HG03432 (cell line): ENCODE measurements around the gene RPLP1.

Experiments used
- ATAC-seq: cut with Tn5 transposase; IDR thresholded peaks from one replicate; pipeline ENCODE4 v1.9.1; 2021; ENCODE audit warnings: mild to moderate bottlenecking, moderate library complexity; ENCODE audit not compliant: unreplicated experiment

Gene RPLP1

DNA sequence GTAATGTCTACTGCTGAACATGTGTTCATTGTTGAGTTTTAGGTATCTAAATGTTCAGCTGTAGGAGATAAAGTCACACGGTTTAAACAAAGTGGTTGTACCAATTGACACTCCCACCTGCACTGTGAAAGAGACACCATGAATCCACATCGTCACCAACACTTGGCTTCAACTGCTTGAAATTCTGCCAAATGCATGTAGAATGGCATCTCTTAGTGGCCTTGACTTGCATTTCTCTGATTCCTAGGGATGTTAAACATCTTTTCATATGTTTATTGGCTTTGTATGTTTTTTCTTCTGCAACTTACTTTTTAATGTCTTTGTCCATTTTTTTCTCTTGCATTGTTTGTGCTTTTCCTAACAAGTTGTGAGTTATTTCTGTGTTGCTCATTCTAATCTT is 43.4 kb downstream of the RPLP1 start:
- no peak for ATAC-seq

DNA sequence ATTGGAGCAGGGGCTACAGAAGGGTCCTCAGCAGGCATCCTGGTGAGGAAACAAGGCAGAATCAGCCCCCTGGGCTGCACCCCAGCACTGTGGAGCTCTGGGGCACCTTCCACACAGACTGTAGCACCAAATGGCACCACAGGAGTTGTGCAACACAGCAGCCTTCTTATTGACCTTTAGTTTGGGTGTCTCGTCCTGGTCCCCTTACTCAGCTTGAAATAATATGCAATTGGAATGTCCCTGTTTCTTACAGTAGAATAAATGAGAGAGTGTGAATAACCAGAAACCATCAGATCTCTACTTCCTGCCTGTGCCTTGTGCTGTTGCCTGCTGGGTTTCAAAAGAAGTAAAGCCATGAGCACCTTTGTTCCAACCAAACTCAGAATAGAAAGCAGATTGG is 44.5 kb downstream of the RPLP1 start:
- ATAC-seq = no peak

DNA sequence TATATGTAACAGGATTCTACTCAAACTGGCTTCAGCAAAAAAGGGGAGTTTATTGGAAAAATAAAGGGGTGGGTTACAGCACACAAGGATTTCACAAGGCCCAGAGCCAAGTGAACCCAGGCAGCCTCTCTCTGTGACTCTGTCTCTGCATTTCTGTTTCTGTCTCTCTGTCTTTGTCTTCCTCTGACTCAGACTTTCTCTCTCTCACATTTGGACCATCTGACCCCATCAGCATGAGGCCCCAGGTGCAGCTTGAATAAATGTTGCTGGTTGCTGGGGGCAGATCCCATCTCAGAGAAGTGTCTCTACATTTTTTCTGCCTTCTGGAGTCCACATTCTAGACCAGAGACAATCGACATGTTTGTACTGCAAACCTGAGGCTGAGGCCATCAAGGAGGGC is 45.0 kb downstream of the RPLP1 start:
- ATAC-seq = no peak

DNA sequence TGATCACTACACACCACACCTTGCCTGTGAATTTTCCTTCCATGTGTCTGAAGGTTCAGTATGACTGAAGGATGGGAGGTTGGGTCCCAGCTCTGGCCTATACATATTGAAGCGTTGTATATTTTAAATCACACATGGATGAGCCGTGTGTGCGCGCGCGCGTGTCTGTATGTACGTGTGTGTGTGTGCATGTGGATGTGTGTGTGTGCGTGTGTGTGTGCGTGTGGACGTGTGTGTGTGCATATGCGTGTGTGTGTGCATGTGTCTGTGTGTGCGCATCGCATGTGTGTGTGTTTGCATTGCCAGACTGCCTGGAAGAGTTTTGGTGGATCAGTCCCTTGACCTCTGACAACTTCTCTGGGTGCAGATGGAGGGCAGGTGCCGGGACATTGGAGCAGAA is 45.7 kb downstream of the RPLP1 start:
- no peak for ATAC-seq

DNA sequence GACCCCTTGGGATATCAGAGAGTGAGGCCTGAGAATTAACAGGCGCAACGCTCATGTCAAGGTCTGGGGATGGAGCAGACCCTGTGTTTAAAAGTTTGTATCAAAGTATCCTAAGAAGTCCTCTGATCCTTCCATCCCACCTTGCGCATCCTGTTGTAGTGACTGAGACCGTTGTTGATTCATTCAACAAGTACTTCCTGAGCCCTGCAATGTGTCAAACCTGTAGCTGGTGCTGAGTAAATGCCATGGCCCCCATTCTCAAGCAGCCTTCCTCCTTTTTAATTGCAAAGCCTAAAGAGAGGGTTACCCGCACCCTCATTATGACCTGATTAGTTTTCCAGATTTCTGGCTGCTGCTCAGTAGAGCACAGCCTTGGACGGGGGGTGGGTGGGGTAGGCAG is 46.4 kb downstream of the RPLP1 start:
- no peak for ATAC-seq

DNA sequence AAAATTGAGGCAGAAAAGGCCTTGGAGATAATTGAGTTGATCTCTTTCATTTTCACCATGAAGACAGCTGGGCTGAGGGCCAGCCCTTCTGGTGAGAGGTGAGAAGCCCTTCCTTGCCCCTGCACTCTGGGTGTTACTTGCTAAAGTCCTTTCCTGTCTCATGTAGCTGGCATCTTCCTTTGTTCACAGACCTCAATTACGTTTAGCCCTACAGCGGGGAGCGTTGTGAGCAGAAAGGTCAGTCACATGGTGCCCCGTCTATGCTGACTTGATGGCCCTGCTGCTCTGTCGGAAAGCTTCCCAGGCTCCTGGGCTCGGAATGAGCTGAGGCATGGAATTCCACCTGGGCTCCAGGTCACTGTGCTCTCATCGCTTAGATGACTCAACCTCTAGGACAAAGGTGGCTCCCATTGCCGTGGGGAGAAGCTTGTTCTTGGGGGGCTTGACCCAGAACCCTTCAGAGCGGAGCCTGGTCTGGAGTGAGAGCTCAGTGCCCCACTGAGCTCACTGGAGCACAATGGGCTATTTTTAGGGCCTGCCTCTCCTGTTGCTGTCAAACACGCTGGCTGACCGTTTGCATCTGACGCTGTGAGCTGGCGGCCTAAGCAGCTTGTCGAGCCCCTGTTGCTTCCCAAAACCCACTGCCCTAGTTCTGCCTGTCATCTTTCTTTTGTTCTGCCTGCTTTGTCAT is 47.0 kb downstream of the RPLP1 start:
- ATAC-seq = no peak

DNA sequence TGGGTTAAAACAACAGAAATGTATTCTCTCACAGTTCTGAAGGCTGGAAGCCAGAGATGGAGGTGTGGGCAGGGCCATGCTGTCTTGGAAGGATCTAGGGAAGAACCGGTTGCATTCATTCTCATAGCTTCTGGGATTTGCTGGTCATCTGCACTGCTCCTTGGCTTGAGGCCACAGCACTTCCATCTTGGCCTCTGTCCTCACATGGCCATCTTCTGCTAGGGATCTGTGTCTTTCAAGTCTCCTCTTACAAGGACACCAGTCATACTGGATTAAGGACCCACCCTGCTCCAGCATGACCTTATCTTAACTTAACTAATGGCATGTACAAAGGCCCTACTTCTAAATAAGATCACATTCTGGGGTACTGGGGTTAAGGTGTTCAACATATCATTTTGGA is 47.7 kb downstream of the RPLP1 start:
- ATAC-seq = no peak

DNA sequence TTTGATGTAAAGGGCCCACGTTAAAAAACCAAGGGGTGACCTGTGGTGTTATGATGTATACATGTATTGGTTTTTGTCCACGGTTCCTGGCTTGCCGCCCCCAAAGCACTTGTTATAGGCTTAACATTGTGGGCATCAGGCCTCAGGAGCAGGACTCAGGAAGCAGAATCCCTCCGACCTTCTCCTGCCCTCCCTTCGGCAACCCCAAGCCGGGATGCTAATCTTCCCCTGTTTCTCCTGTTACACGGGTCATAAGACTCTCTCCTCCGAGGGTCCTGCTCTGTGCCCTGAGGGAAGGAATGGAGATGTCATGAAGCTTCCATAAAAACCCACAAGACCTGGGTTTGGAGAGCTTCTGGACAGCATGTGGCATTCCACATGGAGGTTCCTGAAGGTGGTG is 48.8 kb downstream of the RPLP1 start:
- ATAC-seq = no peak

DNA sequence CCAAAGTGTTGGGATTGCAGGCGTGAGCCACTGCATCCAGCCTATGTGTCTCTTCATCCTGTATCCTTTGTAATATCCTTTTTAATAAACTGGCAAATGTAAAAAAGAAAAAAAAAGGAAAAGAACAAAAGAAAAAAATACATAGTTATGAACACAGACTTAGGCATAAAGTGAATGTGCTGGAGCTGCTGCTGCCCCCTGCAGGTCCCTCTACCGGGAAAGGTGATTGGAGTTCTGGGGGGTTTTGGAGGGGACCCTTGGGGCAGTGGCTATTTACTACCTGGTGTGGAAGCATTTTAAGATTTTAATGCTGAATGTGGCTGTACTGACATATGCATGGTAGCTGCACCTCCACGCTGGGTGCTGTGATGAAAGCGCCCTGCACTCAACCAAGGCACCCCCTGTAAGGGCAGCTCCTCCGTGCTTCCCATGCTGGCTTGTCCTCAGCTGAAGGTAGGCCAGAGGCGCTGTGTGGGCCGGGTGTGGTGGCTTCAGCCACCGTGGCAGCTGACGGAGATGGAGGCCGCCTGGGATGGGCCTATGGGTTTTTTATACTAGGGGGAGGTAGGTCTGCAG is 49.9 kb downstream of the RPLP1 start:
- ATAC-seq = no peak

DNA sequence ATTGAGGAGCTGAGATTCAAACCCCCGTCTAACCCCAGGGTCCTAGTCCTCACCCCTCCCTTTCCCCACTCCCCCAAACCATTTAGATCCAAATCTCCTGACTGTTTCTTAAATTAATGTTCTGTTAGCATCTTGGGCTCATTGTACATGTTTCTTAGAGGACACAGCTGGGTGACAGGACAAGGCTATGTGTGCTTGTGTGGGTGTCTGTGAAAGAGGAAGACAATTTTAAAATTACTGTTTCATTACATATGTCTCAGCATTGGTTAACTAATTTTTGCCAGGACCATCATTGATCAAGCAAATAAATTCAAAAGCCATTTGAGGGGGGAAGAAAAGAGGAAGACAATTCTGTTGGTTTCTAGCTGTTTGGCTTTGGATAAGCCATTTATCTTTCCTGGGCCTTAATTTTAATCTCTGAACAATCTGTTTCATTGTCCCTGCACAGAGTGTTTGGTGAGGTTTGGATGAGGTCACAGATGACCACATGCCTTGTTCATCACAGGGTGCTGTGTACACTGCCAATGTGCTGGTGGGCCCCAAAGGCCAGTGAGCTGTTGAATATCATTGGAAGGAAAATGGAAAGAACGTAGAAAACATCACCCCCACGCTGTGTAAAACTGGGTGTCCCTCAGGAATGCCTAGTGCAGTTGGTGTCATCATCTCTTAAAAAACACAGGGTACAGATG is 51.9 kb downstream of the RPLP1 start:
- no peak for ATAC-seq
